SU-DHL-6 (cell line): Measurements from ENCODE around the gene RAI1.

Experiments used
- EZH2phosphoT487 ChIP-seq: fragments of 200-600 bp; sonication (generic), shearing (Covaris generic); conservative IDR thresholded peaks from 2 replicates; pipeline ENCODE4 v1.6.1; 2018; ENCODE audit warnings: mild to moderate bottlenecking, antibody characterized with exemption, low read length, moderate library complexity, mixed read lengths
- TF ChIP-seq, protein P1 (sequence below): fragments of 200-600 bp; sonication (generic); IDR thresholded peaks from one replicate; pipeline ENCODE4 v1.5.1; 2017; ENCODE audit warnings: antibody characterized with exemption, mild to moderate bottlenecking, low read length, moderate library complexity; ENCODE audit not compliant: insufficient read depth, poor library complexity, severe bottlenecking

DNA sequence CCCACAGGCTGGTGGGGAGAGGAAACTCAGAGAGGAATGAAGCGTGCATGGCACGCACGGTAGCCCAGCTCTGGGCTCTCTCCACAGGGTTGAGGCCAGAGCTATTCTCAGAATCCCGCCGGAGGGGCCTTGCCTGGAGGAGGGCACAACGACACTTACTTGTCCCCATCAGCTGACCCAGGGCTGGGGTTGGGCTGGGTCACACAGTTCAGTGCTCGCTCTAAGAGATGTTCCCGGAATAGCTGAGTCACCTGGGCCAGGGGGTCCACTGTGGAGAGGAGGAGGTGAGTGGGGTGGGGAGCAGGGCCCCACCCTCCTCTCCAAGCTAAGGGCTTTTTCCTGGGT lies 133.8 kb downstream of the RAI1 start:
- TF ChIP-seq, protein P1, sequence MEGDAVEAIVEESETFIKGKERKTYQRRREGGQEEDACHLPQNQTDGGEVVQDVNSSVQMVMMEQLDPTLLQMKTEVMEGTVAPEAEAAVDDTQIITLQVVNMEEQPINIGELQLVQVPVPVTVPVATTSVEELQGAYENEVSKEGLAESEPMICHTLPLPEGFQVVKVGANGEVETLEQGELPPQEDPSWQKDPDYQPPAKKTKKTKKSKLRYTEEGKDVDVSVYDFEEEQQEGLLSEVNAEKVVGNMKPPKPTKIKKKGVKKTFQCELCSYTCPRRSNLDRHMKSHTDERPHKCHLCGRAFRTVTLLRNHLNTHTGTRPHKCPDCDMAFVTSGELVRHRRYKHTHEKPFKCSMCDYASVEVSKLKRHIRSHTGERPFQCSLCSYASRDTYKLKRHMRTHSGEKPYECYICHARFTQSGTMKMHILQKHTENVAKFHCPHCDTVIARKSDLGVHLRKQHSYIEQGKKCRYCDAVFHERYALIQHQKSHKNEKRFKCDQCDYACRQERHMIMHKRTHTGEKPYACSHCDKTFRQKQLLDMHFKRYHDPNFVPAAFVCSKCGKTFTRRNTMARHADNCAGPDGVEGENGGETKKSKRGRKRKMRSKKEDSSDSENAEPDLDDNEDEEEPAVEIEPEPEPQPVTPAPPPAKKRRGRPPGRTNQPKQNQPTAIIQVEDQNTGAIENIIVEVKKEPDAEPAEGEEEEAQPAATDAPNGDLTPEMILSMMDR, result no peak
- no peak for TF ChIP-seq EZH2phosphoT487
